Activated T-helper 2 cell treated with anti-CD3 and anti-CD28 coated beads, Interferon-gamma antibody, Interleukin-2, Interleukin-4, amounts not matched to agents 10 μg/mL and 5 μg/mL and 100 μg/mL, durations not matched to agents 14 hours and 24 hours and 36 hours (primary cell): ENCODE measurements around the gene PKD1. TPM values are rescaled to one million over a fixed set of nuclear protein-coding genes. Genes with fewer than 3 reads are reported as not detected.
A peak's percentile ranks its signal among the peaks of the same experiment; 100 is the strongest.

Source experiments
- DNase-seq: peaks from one replicate; pipeline ENCODE4 v3.0.0; 2021; ENCODE audit warnings: low spot score
- H3K27ac Mint-ChIP-seq: one replicate; pipeline ENCODE4 v1.8.0; 2021; ENCODE audit warnings: mixed read lengths
- H3K27me3 Mint-ChIP-seq: one replicate; pipeline ENCODE4 v1.8.0; 2021; ENCODE audit warnings: low read depth, mixed read lengths
- H3K36me3 Mint-ChIP-seq: one replicate; pipeline ENCODE4 v1.8.0; 2021; ENCODE audit warnings: low read depth, mixed read lengths
- H3K4me1 Mint-ChIP-seq: one replicate; pipeline ENCODE4 v1.8.0; 2021; ENCODE audit warnings: low read depth, mixed read lengths
- H3K4me3 Mint-ChIP-seq: one replicate; pipeline ENCODE4 v1.8.0; 2021; ENCODE audit warnings: low read depth, mild to moderate bottlenecking, moderate library complexity, mixed read lengths
- H3K9me3 Mint-ChIP-seq: one replicate; pipeline ENCODE4 v1.8.0; 2021; ENCODE audit warnings: mixed read lengths
- intact Hi-C: fragments of 100-400 bp; cut with micrococcal nuclease; formaldehyde crosslinking; loops from one replicate; pipeline ENCODE4 v1.15.1; 2023
- total RNA-seq: library from RNA; stranded (reverse); gene quantifications from 2 replicates; pipeline ENCODE4 v1.2.3, GENCODE V29; 2022

PKD1 gene
- total RNA-seq, 1 donor from 2014 or later: 94.4 TPM

DNA sequence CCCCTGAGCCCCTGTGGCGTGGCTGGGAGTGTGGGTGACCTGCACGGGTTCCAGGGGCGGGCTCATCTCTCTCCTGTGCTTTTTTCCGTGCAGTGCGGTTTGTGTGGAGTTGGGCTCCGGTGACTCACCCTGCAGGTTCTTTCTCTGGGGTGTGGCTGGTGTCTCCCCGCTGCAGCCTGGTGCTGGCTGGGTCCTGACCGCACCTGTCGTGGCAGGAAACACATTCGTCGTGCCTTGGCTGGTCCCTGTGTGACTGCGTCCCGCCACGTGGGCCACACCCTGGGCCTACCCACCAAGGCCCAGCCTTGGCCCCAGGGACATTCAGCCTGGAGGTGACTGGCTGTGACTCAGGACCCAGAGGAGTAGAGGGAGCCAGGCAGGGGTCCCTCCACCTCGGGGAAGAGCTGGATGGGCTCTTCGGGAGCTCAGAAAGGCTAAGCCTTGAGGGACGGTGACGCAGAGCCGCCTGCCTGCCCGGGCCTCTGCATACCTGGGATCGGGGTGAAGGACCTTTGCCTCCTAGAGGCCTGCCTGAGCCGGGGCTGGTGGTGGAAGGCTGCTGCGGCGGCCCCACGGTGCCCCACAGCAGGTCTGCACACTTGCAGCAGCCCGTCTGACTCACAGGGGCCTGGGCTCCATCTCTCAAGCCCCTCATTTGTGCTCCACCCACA is 27.6 kb upstream of the PKD1 start:
- H3K4me3 Mint-ChIP-seq: no peak overlapping the region
- H3K27ac Mint-ChIP-seq: no peak overlapping the region
- peaks cover 2% of the 10 kb centered on the region for H3K4me1 Mint-ChIP-seq
- DNase-seq: no peak
- intact Hi-C loops: no loop called here
- H3K36me3 Mint-ChIP-seq: peaks cover 21% of the 10 kb centered on the region
- no peaks in the 10 kb centered on the region for H3K9me3 Mint-ChIP-seq
- H3K27me3 Mint-ChIP-seq: no peaks in the 10 kb centered on the region

DNA sequence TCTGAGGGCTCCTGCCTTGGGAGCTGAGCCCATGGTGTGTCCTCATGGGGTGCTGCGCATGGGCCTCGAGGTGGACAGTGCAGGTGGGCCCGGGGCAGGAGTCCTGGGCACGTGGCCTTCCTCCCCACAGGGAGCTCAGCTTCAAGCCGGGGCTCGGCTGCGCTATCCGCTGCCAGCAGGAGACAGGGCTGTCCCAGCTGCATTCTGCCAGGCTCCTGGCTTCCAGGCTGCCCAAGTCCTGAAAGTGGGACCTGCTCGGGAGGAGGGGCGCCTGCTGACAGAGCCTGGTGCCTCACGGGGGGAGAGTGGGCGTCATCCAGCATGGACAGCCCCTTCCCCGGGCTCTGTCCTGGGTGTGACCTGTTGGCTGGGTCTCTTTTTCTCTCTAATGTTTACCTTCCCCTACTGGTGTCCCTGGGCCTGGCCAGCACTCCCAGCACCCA is 27.0 kb upstream of the PKD1 start:
- DNase-seq: no peak
- Mint-ChIP-seq H3K27me3 (no peaks in the 10 kb centered on the region), H3K9me3 (no peaks in the 10 kb centered on the region), H3K4me1 (peaks cover 4% of the 10 kb centered on the region), H3K36me3 (peaks cover 17% of the 10 kb centered on the region), H3K4me3 (no peak overlapping the region), H3K27ac (no peak overlapping the region)
- intact Hi-C loops: no loop called here

DNA sequence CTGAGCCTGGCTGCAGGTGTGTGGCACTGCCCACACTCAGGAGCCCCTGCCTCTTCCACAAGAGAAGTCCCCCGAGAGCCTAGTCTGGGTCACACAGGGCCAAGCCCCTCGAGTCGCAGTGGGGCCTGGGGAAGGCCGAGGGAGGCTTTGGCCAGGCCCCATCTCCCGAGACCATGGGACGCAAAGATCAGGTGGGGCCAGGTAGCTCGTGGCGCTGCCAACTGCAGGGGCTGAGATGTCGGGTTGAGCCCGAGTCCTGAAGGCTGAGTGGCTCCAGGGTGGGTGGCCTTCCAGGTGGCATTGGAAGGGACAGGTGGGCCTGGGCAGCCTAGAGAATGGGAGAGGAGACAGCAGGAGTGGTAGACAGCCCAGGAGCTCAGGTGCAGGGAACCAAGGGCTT is 26.2 kb upstream of the PKD1 start:
- Mint-ChIP-seq H3K27me3 (no peaks in the 10 kb centered on the region), H3K9me3 (no peaks in the 10 kb centered on the region), H3K36me3 (peaks cover 17% of the 10 kb centered on the region), H3K4me1 (peaks cover 8% of the 10 kb centered on the region), H3K27ac (no peak overlapping the region), H3K4me3 (no peak overlapping the region)
- no peak for DNase-seq
- intact Hi-C loops: no loop called here

DNA sequence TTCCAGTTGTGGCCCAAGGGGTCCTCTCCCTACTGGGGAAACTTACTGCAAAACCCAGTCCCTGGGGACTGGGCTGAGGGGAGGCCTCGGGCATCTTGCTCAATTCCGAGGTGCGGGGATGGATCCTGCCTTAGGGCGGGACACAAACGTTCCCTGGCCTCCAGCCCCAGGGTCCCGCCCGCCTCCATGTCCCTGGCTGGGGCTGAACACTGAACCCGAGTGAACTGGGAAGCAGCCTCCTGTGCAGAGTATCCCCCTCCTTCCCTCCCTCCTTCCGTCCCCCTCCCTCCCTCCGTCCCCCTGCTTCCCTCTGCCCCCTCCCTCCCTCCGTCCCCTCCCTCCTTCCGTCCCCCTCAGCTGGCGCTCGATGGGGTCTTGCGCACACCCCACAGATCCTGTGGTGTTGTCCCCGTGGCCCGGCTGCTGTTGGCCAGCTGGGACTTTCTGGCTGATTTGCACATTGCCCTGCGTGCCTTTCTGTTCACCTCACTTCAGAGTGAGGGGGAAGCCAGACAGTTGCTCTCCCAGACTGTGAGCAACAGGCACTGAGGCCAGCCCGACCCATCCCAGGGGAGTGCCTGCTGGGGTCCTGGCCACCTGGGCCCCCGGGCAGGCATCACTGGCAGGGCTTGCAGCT is 25.3 kb upstream of the PKD1 start:
- no peaks in the 10 kb centered on the region for H3K27me3 Mint-ChIP-seq
- peaks cover 14% of the 10 kb centered on the region for H3K36me3 Mint-ChIP-seq
- H3K27ac Mint-ChIP-seq: no peak overlapping the region
- no peak for DNase-seq
- H3K9me3 Mint-ChIP-seq: no peaks in the 10 kb centered on the region
- intact Hi-C loops: no loop called here
- no peak overlapping the region for H3K4me3 Mint-ChIP-seq
- H3K4me1 Mint-ChIP-seq: peaks cover 15% of the 10 kb centered on the region

DNA sequence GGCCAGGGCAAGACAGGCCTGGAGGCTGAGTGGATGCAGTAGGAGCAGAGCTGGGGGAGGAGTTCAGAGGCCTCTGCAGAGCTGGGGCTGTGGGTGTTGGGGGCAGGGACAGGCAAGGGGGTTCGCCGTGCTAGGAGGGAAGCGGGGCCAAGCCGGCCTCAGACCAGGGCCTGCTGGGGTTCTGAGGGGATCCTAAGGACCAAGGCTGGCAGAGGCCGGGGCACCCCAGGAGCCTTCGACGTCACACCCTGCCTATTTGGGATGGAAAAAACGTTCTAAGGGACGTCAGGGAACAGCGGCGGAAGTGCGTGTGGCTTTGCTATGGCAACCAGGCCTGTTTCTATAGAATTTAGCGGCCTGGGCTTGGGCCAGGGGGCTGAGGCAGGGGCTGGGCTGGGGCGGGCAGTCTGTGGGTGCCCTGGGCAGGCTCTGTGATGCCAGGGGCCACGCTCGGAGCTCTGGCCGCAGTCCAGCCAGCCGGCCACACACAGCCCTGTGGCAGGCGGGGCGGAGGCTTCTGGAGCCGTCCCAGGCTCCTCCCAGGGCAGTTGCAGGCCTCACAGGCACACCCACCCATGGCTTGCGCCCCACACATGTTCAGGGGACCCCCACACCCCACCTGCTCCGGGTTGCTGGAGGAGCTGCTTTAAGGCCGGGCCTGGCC is 23.6 kb upstream of the PKD1 start:
- no peak overlapping the region for H3K27ac Mint-ChIP-seq
- H3K4me3 Mint-ChIP-seq: no peak overlapping the region
- H3K4me1 Mint-ChIP-seq: peaks cover 15% of the 10 kb centered on the region
- no peaks in the 10 kb centered on the region for H3K9me3 Mint-ChIP-seq
- intact Hi-C loops: loop anchor here (10.0 kb wide), 1 partner anchor 355 kb away; the partner anchor contains the start of gene ATP6V0C
- peaks cover 21% of the 10 kb centered on the region for H3K36me3 Mint-ChIP-seq
- H3K27me3 Mint-ChIP-seq: no peaks in the 10 kb centered on the region
- no peak for DNase-seq

DNA sequence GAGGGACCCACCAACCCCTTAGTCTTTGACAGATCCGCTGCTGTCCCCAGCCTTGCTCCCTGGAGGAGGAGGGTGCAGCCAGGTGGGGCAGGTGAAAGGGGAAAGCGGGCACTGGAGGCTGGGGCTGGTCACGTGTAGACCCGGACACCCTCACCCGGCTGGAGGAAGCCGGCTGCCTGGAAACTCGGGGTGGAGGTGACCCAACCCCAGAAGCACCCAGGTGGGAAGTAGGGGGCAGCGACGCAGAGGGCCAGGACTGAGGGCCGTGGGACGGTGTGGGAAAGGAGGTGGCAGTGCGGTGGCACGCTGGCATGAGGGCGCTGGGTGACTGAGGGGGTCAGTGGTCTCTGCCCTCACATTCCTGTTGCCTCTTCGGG is 22.6 kb upstream of the PKD1 start:
- DNase-seq: no peak
- Mint-ChIP-seq H3K4me3 (no peak overlapping the region), H3K27ac (no peak overlapping the region), H3K9me3 (no peaks in the 10 kb centered on the region), H3K4me1 (peaks cover 15% of the 10 kb centered on the region), H3K27me3 (no peaks in the 10 kb centered on the region), H3K36me3 (peaks cover 30% of the 10 kb centered on the region)
- intact Hi-C loops: loop anchor here (10.0 kb wide), 1 partner anchor 357 kb away; the partner anchor contains the start of gene ATP6V0C

DNA sequence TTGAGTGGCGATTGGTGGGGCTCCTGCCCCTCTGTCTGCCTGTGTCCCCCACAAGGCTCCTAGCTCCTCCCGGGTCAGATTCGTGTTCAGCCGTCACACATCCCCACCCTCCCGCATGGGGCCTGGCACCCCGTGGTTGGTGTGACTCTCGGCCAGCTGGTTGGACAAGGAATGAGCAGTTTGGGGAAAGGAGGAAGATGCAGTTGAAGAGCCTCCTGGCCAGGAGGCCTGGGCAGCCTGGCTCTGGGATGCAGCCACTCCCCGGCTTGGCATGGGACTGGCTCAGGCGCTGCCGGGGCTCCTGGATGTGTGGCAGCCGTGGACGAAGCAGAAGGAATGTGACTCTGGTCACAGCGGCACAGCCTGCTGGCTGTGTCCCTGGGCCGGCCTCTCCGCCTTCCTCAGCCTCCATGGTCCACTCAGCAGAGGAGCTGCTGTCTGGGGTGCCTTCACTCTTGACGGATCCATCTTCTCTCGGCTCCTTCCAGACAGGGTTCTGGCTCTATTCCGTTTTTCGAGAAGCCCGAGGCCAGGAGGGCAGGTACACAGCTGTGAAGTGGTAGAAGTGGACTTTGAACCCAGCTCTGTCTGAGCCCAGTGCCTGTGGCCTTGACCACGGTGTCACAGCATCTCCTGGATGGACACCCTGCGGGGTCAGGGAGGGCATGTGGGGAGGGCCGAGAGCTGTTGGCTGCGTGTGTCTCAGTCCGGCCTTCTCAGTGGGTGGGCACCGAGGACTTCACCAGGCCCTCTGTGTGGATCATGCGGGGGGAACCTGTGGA is 22.0 kb upstream of the PKD1 start:
- H3K9me3 Mint-ChIP-seq: no peaks in the 10 kb centered on the region
- no peak for DNase-seq
- H3K27ac Mint-ChIP-seq: no peak overlapping the region
- intact Hi-C loops: loop anchor here (10.0 kb wide), 1 partner anchor 357 kb away; the partner anchor contains the start of gene ATP6V0C
- H3K36me3 Mint-ChIP-seq: peaks cover 34% of the 10 kb centered on the region
- H3K27me3 Mint-ChIP-seq: no peaks in the 10 kb centered on the region
- peaks cover 15% of the 10 kb centered on the region for H3K4me1 Mint-ChIP-seq
- peak overlapping the region; percentile 92 for H3K4me3 Mint-ChIP-seq

DNA sequence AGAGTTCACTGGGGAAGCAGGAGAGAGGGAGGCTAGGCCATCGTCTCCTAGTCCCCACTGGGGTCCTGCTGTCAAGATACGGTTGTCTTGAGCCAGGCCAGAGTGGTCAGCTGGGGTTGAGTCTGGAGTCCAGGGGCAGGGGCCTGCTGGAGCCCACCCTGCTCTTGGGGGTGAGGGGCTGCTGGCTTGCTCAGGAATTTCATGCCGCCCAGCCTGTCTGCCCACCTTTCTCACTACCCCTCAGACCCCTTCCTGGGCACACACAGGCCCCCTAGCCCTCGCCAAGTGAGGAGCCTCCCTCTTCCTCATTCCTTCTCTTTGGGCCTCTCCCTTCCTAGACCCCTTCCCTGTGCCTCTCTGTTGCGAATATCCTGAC is 21.1 kb upstream of the PKD1 start:
- no peaks in the 10 kb centered on the region for H3K27me3 Mint-ChIP-seq
- H3K27ac Mint-ChIP-seq: no peak overlapping the region
- intact Hi-C loops: loop anchor here (10.0 kb wide), 1 partner anchor 358 kb away; the partner anchor contains the start of gene ATP6V0C
- peaks cover 15% of the 10 kb centered on the region for H3K4me1 Mint-ChIP-seq
- peak overlapping the region; percentile 92 for H3K4me3 Mint-ChIP-seq
- peaks cover 39% of the 10 kb centered on the region for H3K36me3 Mint-ChIP-seq
- DNase-seq: no peak
- no peaks in the 10 kb centered on the region for H3K9me3 Mint-ChIP-seq

DNA sequence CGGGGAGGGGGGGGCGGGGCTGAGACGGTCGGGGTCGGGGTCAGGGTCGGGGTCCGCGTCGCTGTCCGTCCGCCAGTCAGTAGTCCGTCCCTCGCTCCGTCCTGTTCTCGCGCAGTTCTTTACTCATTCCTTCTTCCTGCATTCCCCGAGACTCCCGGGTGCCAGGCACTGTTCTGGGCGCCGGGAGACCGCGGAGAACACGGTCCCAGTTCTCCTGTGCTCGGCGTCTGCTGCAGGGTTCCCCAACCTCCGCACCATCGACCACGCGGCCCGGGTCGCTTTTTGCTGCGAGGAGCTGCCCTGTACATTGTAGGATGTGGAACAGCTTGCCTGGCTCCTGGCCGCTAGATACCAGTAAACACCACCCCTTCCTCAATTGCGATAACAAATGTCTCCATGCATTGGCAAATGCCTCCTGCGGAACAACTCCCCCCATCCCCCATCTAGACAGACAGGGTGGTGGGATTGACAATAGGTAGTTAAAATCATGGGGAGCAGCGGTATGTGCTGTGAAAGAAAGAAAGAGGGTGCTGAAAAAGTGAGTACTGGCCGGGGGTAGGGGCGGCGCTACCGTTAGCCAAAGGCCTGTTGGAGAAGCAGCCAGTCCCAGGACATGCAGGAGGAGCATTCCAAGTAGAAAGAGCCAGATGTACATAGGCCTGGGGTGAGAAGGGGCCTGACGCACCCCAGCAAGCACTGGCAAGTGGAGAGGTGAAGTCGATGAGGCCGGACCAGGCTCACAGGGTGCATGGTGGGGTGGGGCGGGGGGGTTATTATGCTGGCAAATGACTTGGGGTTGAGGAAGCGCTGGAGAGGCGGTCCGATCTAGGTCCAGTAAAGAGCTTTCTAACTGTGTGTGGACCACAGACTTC is 20.5 kb upstream of the PKD1 start:
- Mint-ChIP-seq H3K27ac (peak overlapping the region; percentile 87), H3K4me3 (peak overlapping the region; percentile 92), H3K36me3 (peaks cover 43% of the 10 kb centered on the region), H3K4me1 (peaks cover 18% of the 10 kb centered on the region), H3K27me3 (no peaks in the 10 kb centered on the region), H3K9me3 (no peaks in the 10 kb centered on the region)
- intact Hi-C loops: loop anchor here (1.0 to 10.0 kb wide), 3 partner anchors 59 to 359 kb away; partner anchors contain the start of genes ATP6V0C and PGP
- no peak for DNase-seq

DNA sequence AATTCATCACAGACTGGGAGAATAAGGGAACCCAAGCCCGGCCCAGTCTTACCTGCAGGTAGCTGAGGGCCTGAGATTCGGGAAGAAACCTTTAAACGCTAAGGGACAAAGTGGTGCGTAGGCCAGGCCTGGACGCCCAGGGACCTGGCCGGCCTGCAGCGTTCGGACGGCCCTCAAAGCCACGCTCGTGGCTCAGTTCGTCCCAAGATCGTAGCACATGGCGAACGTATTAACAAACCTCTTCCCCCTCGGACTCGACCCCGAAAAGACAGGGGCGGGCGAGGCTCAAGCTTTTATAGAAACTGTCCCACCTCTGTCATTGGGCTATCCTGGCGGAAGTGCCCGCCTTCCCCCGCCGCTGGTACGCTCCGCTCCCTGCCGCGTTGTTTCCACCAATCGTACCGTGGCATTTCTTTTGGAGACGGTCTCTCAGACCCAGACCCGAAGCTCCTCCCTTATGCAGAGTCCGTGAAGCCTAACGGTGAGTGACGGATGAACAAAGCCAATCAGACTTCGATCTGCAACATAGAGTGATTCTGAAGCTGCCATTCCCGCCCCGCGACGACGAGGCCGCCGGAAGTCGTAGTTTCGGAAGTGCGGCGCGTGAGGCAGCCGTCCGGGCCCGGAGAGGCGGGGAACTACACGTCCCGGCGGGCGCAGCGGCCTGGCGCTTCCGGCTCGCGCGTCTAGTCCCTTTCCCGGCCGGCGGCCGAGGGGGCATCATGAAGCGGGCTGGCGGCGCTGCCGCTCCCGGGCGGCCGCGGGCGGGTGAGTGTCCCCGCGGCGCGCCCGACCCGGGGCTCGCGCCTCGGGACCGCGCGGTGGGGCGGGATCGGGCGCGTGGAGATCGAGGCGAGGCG is 19.6 kb upstream of the PKD1 start, which contains the start of gene TRAF7:
Gene TRAF7 (plus strand): TSS at position 692 of the 860 bp plus-strand sequence. CDS start 8,139 bp downstream, outside the sequence.
- DNase-seq: peak; percentile 98
- Mint-ChIP-seq H3K27me3 (no peaks in the 10 kb centered on the region), H3K27ac (peak within 1 kb of the TSS; percentile 87), H3K4me3 (peak within 1 kb of the TSS; percentile 92), H3K4me1 (peaks cover 20% of the 10 kb centered on the region), H3K9me3 (no peaks in the 10 kb centered on the region), H3K36me3 (peaks cover 48% of the 10 kb centered on the region)
- intact Hi-C loops: loop anchor here (1.0 to 10.0 kb wide), 3 partner anchors 59 to 359 kb away; partner anchors contain the start of genes ATP6V0C and PGP

DNA sequence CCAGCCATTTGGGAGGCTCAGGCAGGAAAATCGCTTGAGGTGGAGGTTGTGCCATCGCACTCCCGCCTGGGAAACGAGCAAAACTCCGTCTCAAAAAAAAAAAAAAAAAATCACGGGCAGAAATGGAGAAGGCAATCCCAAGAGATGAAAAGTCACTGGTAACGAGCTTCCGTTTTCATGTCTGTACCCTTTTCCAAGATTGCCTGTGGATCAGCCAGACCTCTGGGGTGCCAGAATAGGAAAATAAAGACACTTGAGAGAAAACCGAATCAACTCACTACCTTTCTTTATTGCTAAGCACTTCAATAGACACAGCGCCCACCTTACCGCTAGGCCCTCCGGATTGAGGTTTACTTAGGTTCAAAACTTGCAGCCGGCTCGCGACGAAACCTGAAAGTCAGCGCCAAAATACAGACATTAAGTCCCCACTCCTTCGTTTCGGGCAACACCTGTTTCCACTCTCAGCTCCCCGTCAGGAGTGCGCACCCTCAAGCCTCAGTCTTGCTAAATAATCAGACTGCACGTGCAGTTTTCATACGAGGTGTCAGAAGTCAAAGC is 18.9 kb upstream of the PKD1 start:
- Mint-ChIP-seq H3K36me3 (peaks cover 53% of the 10 kb centered on the region), H3K27me3 (no peaks in the 10 kb centered on the region), H3K9me3 (no peaks in the 10 kb centered on the region), H3K27ac (peak overlapping the region; percentile 82), H3K4me3 (peak overlapping the region; percentile 87), H3K4me1 (peaks cover 25% of the 10 kb centered on the region)
- DNase-seq: no peak
- intact Hi-C loops: loop anchor here (1.0 to 10.0 kb wide), 3 partner anchors 60 to 360 kb away; partner anchors contain the start of genes ATP6V0C and PGP
